ENCODE measurements around the gene AQP10. TPM values are rescaled to one million over a fixed set of nuclear protein-coding genes. Genes with fewer than 3 reads are reported as not detected.
"Not testable (repeated sequence)": the region's sequence is repeated elsewhere in the genome, so short reads cannot be mapped to it uniquely, and the experiment has no call there.

AQP10 gene
- total and polyA plus RNA-seq, 4 donors = 0.28 to 1.4 (median 0.48) TPM

GRCh38 chr1:154306151-154306550 is 14.7 kb upstream of the AQP10 start:
- no peaks in the 10 kb centered on the region for H3K4me1 ChIP-seq (ENCODE audit: control insufficient read depth in 5 of 5, insufficient read depth in 5 of 5, low read length in 5 of 5)
- H3K27ac ChIP-seq (ENCODE audit: low read depth in 1 of 2, low read length in 1 of 2) = no peak overlapping the region
- 85 to 89% methylated on average over 3 of the region's 3 CpGs for WGBS, 2 donors
- DNase-seq (no peak), ATAC-seq (ENCODE audit: insufficient read depth, low FRiP score) (no peak)
- no peak overlapping the region for H3K4me3 ChIP-seq
- H3K27me3 ChIP-seq (ENCODE audit: control insufficient read depth in 3 of 3, insufficient read depth in 3 of 3, low read length in 2 of 3) = no peaks in the 10 kb centered on the region
- no peak overlapping the region for H3K9ac ChIP-seq (ENCODE audit: insufficient read depth in 1 of 2, low read length in 2 of 2)
- peaks cover 0 to 3% (median 0%) of the 10 kb centered on the region in 4 donors for H3K9me3 ChIP-seq (ENCODE audit: control insufficient read depth in 4 of 4, insufficient read depth in 3 of 4, low read length in 3 of 4)
- no peak for TF ChIP-seq CTCF (IDR thresholded peaks at IDR 0.05; ENCODE audit: control extremely low read depth, extremely low read depth)
- no peaks in the 10 kb centered on the region for H3K36me3 ChIP-seq (ENCODE audit: control insufficient read depth in 4 of 4, insufficient read depth in 4 of 4, low read length in 4 of 4)

GRCh38 chr1:154307670-154308270 is 13.1 kb upstream of the AQP10 start:
- WGBS, 2 donors = 55 to 66% methylated on average over 4 of the region's 4 CpGs

GRCh38 chr1:154309136-154309535 is 11.8 kb upstream of the AQP10 start:
- 84 to 86% methylated on average over 7 of the region's 7 CpGs for WGBS, 2 donors
- not testable (repeated sequence) for DNase-seq; H3K9ac ChIP-seq (ENCODE audit: insufficient read depth in 1 of 2, low read length in 2 of 2); ATAC-seq (ENCODE audit: insufficient read depth, low FRiP score); H3K4me1 ChIP-seq (ENCODE audit: control insufficient read depth in 5 of 5, insufficient read depth in 5 of 5, low read length in 5 of 5); H3K4me3 ChIP-seq; H3K36me3 ChIP-seq (ENCODE audit: control insufficient read depth in 4 of 4, insufficient read depth in 4 of 4, low read length in 4 of 4); H3K9me3 ChIP-seq (ENCODE audit: control insufficient read depth in 4 of 4, insufficient read depth in 3 of 4, low read length in 3 of 4); H3K27ac ChIP-seq (ENCODE audit: low read depth in 1 of 2, low read length in 1 of 2); H3K27me3 ChIP-seq (ENCODE audit: control insufficient read depth in 3 of 3, insufficient read depth in 3 of 3, low read length in 2 of 3)

More at GRCh38 chr1:154307670-154308270, 13.1 kb upstream of the AQP10 start:
- not testable (repeated sequence) for ATAC-seq (ENCODE audit: insufficient read depth, low FRiP score); DNase-seq; H3K9me3 ChIP-seq (ENCODE audit: control insufficient read depth in 4 of 4, insufficient read depth in 3 of 4, low read length in 3 of 4); H3K27ac ChIP-seq (ENCODE audit: low read depth in 1 of 2, low read length in 1 of 2); H3K4me3 ChIP-seq; H3K4me1 ChIP-seq (ENCODE audit: control insufficient read depth in 5 of 5, insufficient read depth in 5 of 5, low read length in 5 of 5); H3K36me3 ChIP-seq (ENCODE audit: control insufficient read depth in 4 of 4, insufficient read depth in 4 of 4, low read length in 4 of 4); H3K27me3 ChIP-seq (ENCODE audit: control insufficient read depth in 3 of 3, insufficient read depth in 3 of 3, low read length in 2 of 3); H3K9ac ChIP-seq (ENCODE audit: insufficient read depth in 1 of 2, low read length in 2 of 2)

GRCh38 chr1:154312229-154313065 is 8.4 kb upstream of the AQP10 start:
- not testable (repeated sequence) for H3K27me3 ChIP-seq (ENCODE audit: control insufficient read depth in 3 of 3, insufficient read depth in 3 of 3, low read length in 2 of 3); DNase-seq; H3K9ac ChIP-seq (ENCODE audit: insufficient read depth in 1 of 2, low read length in 2 of 2); H3K9me3 ChIP-seq (ENCODE audit: control insufficient read depth in 4 of 4, insufficient read depth in 3 of 4, low read length in 3 of 4); ATAC-seq (ENCODE audit: insufficient read depth, low FRiP score); H3K4me1 ChIP-seq (ENCODE audit: control insufficient read depth in 5 of 5, insufficient read depth in 5 of 5, low read length in 5 of 5); H3K36me3 ChIP-seq (ENCODE audit: control insufficient read depth in 4 of 4, insufficient read depth in 4 of 4, low read length in 4 of 4); H3K27ac ChIP-seq (ENCODE audit: low read depth in 1 of 2, low read length in 1 of 2); H3K4me3 ChIP-seq
- 68 to 80% methylated on average over 13 of the region's 13 CpGs for whole genome bisulfite sequencing, 2 donors

- no peaks in the 10 kb centered on the region for H3K4me1 ChIP-seq (ENCODE audit: control insufficient read depth in 5 of 5, insufficient read depth in 5 of 5, low read length in 5 of 5)
- no peaks in the 10 kb centered on the region for H3K27me3 ChIP-seq (ENCODE audit: control insufficient read depth in 3 of 3, insufficient read depth in 3 of 3, low read length in 2 of 3)
- peaks cover 0 to 3% (median 0%) of the 10 kb centered on the region in 4 donors for H3K9me3 ChIP-seq (ENCODE audit: control insufficient read depth in 4 of 4, insufficient read depth in 3 of 4, low read length in 3 of 4)
- 84 to 91% methylated on average over 10 of the region's 10 CpGs for WGBS, 2 donors
- no peaks in the 10 kb centered on the region for H3K36me3 ChIP-seq (ENCODE audit: control insufficient read depth in 4 of 4, insufficient read depth in 4 of 4, low read length in 4 of 4)
- DNase-seq (no peak), ATAC-seq (ENCODE audit: insufficient read depth, low FRiP score) (no peak)
- no peak overlapping the region for H3K9ac ChIP-seq (ENCODE audit: insufficient read depth in 1 of 2, low read length in 2 of 2)
- no peak overlapping the region for H3K27ac ChIP-seq (ENCODE audit: low read depth in 1 of 2, low read length in 1 of 2)
- H3K4me3 ChIP-seq = no peak overlapping the region
- no peak for TF ChIP-seq CTCF (IDR thresholded peaks at IDR 0.05; ENCODE audit: control extremely low read depth, extremely low read depth)
Measured at GRCh38 chr1:154313066-154313356, 7.9 kb upstream of the AQP10 start.

GRCh38 chr1:154314226-154314625 is 6.7 kb upstream of the AQP10 start:
- not testable (repeated sequence) for H3K4me3 ChIP-seq; H3K27ac ChIP-seq (ENCODE audit: low read depth in 1 of 2, low read length in 1 of 2); H3K36me3 ChIP-seq (ENCODE audit: control insufficient read depth in 4 of 4, insufficient read depth in 4 of 4, low read length in 4 of 4); H3K9ac ChIP-seq (ENCODE audit: insufficient read depth in 1 of 2, low read length in 2 of 2); DNase-seq; H3K4me1 ChIP-seq (ENCODE audit: control insufficient read depth in 5 of 5, insufficient read depth in 5 of 5, low read length in 5 of 5); H3K9me3 ChIP-seq (ENCODE audit: control insufficient read depth in 4 of 4, insufficient read depth in 3 of 4, low read length in 3 of 4); H3K27me3 ChIP-seq (ENCODE audit: control insufficient read depth in 3 of 3, insufficient read depth in 3 of 3, low read length in 2 of 3); ATAC-seq (ENCODE audit: insufficient read depth, low FRiP score)
- WGBS, 2 donors = 82 to 89% methylated on average over 3 of the region's 3 CpGs
